Measurements from ENCODE around the gene COG5.

The COG5 gene

GRCh38 chr7:107592361-107593024 is 28.8 kb upstream of the COG5 start:
- Histone ChIP-seq H3K27ac (peak overlapping the region; percentile 76), H3K4me3 (no peak overlapping the region)
- TF ChIP-seq, protein P1, sequence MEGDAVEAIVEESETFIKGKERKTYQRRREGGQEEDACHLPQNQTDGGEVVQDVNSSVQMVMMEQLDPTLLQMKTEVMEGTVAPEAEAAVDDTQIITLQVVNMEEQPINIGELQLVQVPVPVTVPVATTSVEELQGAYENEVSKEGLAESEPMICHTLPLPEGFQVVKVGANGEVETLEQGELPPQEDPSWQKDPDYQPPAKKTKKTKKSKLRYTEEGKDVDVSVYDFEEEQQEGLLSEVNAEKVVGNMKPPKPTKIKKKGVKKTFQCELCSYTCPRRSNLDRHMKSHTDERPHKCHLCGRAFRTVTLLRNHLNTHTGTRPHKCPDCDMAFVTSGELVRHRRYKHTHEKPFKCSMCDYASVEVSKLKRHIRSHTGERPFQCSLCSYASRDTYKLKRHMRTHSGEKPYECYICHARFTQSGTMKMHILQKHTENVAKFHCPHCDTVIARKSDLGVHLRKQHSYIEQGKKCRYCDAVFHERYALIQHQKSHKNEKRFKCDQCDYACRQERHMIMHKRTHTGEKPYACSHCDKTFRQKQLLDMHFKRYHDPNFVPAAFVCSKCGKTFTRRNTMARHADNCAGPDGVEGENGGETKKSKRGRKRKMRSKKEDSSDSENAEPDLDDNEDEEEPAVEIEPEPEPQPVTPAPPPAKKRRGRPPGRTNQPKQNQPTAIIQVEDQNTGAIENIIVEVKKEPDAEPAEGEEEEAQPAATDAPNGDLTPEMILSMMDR (IDR thresholded peaks at IDR 0.05): no peak
- no peak for DNase-seq (ENCODE audit: low spot score)

DNA sequence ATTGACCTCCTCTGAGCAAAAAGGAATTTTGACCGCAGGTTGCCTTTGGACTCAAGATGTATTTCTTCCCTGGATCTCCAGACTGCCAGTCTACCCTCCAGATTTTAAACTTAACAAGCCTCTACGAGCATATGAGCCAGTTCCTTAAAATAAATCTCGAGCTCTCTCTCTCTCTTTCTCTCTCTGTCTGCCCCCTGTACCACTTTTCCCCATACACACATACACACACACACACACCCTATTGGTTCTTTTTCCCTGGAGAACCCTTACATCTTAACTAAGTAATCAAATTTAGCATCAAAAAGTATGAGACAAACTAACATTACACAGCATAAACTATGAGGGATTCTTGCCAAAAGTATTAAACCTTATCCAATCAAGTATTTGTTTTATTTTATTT is 27.7 kb upstream of the COG5 start:
- TF ChIP-seq, protein P1 (IDR thresholded peaks at IDR 0.05): no peak
- DNase-seq (ENCODE audit: low spot score): peak; percentile 77
- Histone ChIP-seq H3K4me3 (no peak overlapping the region), H3K27ac (peak overlapping the region; percentile 64 to 76)

GRCh38 chr7:107588529-107589130 is 24.9 kb upstream of the COG5 start:
- Histone ChIP-seq H3K4me3 (no peak overlapping the region), H3K27ac (peak overlapping the region in 1 of 2 donors; percentile 20)
- DNase-seq (ENCODE audit: low spot score): no peak
- TF ChIP-seq, protein P1 (IDR thresholded peaks at IDR 0.05): no peak

- TF ChIP-seq, protein P1 (IDR thresholded peaks at IDR 0.05): no peak
- H3K4me3 ChIP-seq: no peak overlapping the region
- no peak overlapping the region for H3K27ac ChIP-seq
- DNase-seq (ENCODE audit: low spot score): no peak
Measured at GRCh38 chr7:107584716-107585115, 21.0 kb upstream of the COG5 start.

DNA sequence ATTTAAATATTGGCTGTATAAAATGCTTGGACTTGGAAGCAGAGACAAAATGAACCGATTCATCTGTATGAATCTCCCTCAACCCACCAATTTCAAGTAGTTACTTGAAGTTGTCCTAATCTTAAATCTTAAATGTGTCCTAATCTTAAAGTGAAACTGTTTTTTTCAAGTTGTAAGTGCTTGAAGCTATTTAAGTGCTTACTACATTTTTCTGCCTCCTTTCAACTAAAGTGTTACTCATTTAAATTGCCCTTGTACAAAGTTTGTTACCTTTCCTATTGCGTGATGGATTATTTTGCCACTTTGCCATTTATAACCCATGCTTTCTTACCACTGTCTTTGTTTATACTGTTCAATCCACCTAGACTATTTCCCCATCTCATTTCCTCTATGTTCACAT is 19.2 kb upstream of the COG5 start:
- DNase-seq (ENCODE audit: low spot score): no peak
- TF ChIP-seq, protein P1 (IDR thresholded peaks at IDR 0.05): no peak
- peak overlapping the region; percentile 34 for H3K27ac ChIP-seq
- no peak overlapping the region for H3K4me3 ChIP-seq

DNA sequence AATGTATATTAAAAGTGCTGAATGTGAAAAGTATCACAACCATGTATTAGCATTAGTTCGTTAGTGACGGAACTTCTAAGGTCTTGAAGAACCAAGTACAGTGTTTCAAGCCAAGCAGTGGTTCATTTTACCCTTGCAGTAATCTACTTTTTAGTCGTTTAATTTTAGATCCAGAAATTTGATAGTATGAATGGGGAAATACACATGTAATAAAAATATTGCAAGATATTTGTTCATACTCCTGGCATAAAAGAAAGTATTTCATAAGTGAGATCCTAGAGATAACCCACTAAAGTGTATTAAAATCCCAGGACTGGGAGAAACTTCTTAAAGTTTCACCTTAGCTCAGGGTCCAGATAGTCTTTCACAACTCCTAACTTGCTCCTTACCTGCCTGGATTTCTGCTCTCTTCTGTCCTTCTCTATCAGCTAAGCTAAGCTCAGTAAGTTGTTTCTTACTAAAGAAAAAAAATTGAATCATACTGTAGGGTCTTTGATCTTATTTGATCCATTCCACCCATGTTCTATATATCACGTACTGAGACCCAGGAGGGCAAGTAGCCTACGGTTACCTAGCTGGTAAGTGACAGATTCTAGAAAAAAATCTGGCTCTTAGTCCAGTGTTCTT is 17.8 kb upstream of the COG5 start:
- TF ChIP-seq, protein P1 (IDR thresholded peaks at IDR 0.05): no peak
- no peak for DNase-seq (ENCODE audit: low spot score)
- Histone ChIP-seq H3K27ac (peak overlapping the region; percentile 43 to 98), H3K4me3 (peak overlapping the region; percentile 91)

Data from coronary artery (tissue), 2 donors.